Astrocyte of the spinal cord (primary cell): ENCODE results near the gene TTBK2.

Experiments
- DNase-seq: peaks from one replicate; pipeline ENCODE4 v3.0.0; 2011; ENCODE audit warnings: low read depth, low spot score
- H3K4me3 ChIP-seq: 2 replicates; pipeline ENCODE4 v1.5.1; 2011; ENCODE audit warnings: low read depth, mild to moderate bottlenecking, low read length, moderate library complexity
- CTCF ChIP-seq: IDR thresholded peaks from 2 replicates; pipeline ENCODE4 v1.5.1; 2012; ENCODE audit warnings: low read depth, mild to moderate bottlenecking, low read length, inconsistent platforms
- in situ Hi-C: cut with HindIII; loops from 2 replicates; pipeline ENCODE4 v1.10.0; 2017; ENCODE audit warnings: low sequenced_read_pairs

TTBK2 gene

GRCh38 chr15:42750306-42750705, 170.3 kb downstream of the TTBK2 start:
- TF ChIP-seq CTCF: no peak
- no peak for DNase-seq
- no peak overlapping the region for H3K4me3 ChIP-seq
- in situ Hi-C loops: no loop called here

GRCh38 chr15:42749266-42749665, 171.3 kb downstream of the TTBK2 start:
- DNase-seq: no peak
- in situ Hi-C loops: no loop called here

GRCh38 chr15:42744195-42744594, 176.4 kb downstream of the TTBK2 start:
- H3K4me3 ChIP-seq: no peak overlapping the region
- in situ Hi-C loops: no loop called here
- TF ChIP-seq CTCF: no peak
- no peak for DNase-seq

More at GRCh38 chr15:42749266-42749665, 171.3 kb downstream of the TTBK2 start:
- H3K4me3 ChIP-seq: no peak overlapping the region
- no peak for TF ChIP-seq CTCF

GRCh38 chr15:42742149-42742548, 178.4 kb downstream of the TTBK2 start:
- H3K4me3 ChIP-seq: no peak overlapping the region
- no peak for DNase-seq
- TF ChIP-seq CTCF: no peak
- in situ Hi-C loops: no loop called here

- in situ Hi-C loops: no loop called here
- no peak overlapping the region for H3K4me3 ChIP-seq
- no peak for TF ChIP-seq CTCF
- DNase-seq: no peak
Measured at GRCh38 chr15:42741710-42742109, 178.9 kb downstream of the TTBK2 start.

- no peak for TF ChIP-seq CTCF
- DNase-seq: no peak
- peak overlapping the region; percentile 74 for H3K4me3 ChIP-seq
- in situ Hi-C loops: no loop called here
Measured at GRCh38 chr15:42737529-42738328, 182.8 kb downstream of the TTBK2 start.
